Chondrocyte (in vitro differentiated cells): ENCODE measurements around the gene PRKAB2. TPM values are rescaled to one million over a fixed set of nuclear protein-coding genes. Genes with fewer than 3 reads are reported as not detected.
"Not testable (repeated sequence)": the region's sequence is repeated elsewhere in the genome, so short reads cannot be mapped to it uniquely, and the experiment has no call there.

Experiments used
- DNase-seq: peaks from one replicate; pipeline ENCODE4 v3.0.0; 2021; ENCODE audit warnings: mixed read lengths, low spot score
- H3K27ac Mint-ChIP-seq: one replicate; pipeline ENCODE4 v1.8.0; 2021; ENCODE audit warnings: mild to moderate bottlenecking, moderate library complexity, mixed read lengths; ENCODE audit not compliant: unreplicated experiment
- H3K27me3 Mint-ChIP-seq: 2 replicates; pipeline ENCODE4 v1.8.0; 2021; ENCODE audit warnings: low read depth, mixed read lengths
- H3K36me3 Mint-ChIP-seq: 2 replicates; pipeline ENCODE4 v1.8.0; 2021; ENCODE audit warnings: low read depth, mixed read lengths
- H3K4me1 Mint-ChIP-seq: 2 replicates; pipeline ENCODE4 v1.8.0; 2021; ENCODE audit warnings: low read depth, mild to moderate bottlenecking, mixed read lengths
- H3K4me3 Mint-ChIP-seq: one replicate; pipeline ENCODE4 v1.8.0; 2021; ENCODE audit warnings: mild to moderate bottlenecking, moderate library complexity, mixed read lengths; ENCODE audit not compliant: unreplicated experiment
- H3K9me3 Mint-ChIP-seq: 2 replicates; pipeline ENCODE4 v1.8.0; 2021; ENCODE audit warnings: low read depth, mixed read lengths
- CTCF ChIP-seq: fragments of 200-600 bp; sonication (generic); IDR thresholded peaks from 2 replicates; pipeline ENCODE4 v1.5.0; 2021; ENCODE audit warnings: antibody characterized with exemption, mild to moderate bottlenecking, moderate library complexity
- total RNA-seq: library from RNA; stranded (reverse); gene quantifications from 3 replicates; pipeline ENCODE4 v1.2.1, GENCODE V29; 2021

The PRKAB2 gene
- total RNA-seq, 1 donor from 2014 or later, result 29.5 TPM

GRCh38 chr1:147142886-147143285 lies 29.4 kb downstream of the PRKAB2 start:
- peaks cover 9% of the 10 kb centered on the region for H3K9me3 Mint-ChIP-seq
- no peak for DNase-seq
- H3K27me3 Mint-ChIP-seq, result peaks cover 28% of the 10 kb centered on the region
- no peaks in the 10 kb centered on the region for H3K4me1 Mint-ChIP-seq
- TF ChIP-seq CTCF, result no peak
- H3K27ac Mint-ChIP-seq, result no peak overlapping the region
- peaks cover 4% of the 10 kb centered on the region for H3K36me3 Mint-ChIP-seq
- H3K4me3 Mint-ChIP-seq, result no peak overlapping the region

- not testable (repeated sequence) for H3K9me3 Mint-ChIP-seq, H3K4me1 Mint-ChIP-seq, H3K4me3 Mint-ChIP-seq, H3K36me3 Mint-ChIP-seq, DNase-seq, H3K27ac Mint-ChIP-seq
- peaks cover 24% of the 10 kb centered on the region for H3K27me3 Mint-ChIP-seq
Observed at GRCh38 chr1:147130721-147131120, 41.5 kb downstream of the PRKAB2 start.

- Mint-ChIP-seq H3K27me3 (peaks cover 24% of the 10 kb centered on the region), H3K36me3 (no peaks in the 10 kb centered on the region), H3K4me3 (no peak overlapping the region), H3K27ac (no peak overlapping the region), H3K4me1 (no peaks in the 10 kb centered on the region), H3K9me3 (no peaks in the 10 kb centered on the region)
- TF ChIP-seq CTCF, result no peak
- DNase-seq, result no peak
Observed at GRCh38 chr1:147129116-147129873, 43.0 kb downstream of the PRKAB2 start.

GRCh38 chr1:147124266-147124665 lies 48.0 kb downstream of the PRKAB2 start:
- Mint-ChIP-seq H3K4me1 (no peaks in the 10 kb centered on the region), H3K27ac (no peak overlapping the region), H3K4me3 (no peak overlapping the region), H3K9me3 (no peaks in the 10 kb centered on the region), H3K27me3 (peaks cover 15% of the 10 kb centered on the region), H3K36me3 (no peaks in the 10 kb centered on the region)
- TF ChIP-seq CTCF, result no peak
- no peak for DNase-seq

- no peak for TF ChIP-seq CTCF
Observed at GRCh38 chr1:147117109-147117508, 55.2 kb downstream of the PRKAB2 start.

GRCh38 chr1:147115496-147115895 lies 56.8 kb downstream of the PRKAB2 start:
- H3K27me3 Mint-ChIP-seq, result peaks cover 17% of the 10 kb centered on the region
- no peaks in the 10 kb centered on the region for H3K36me3 Mint-ChIP-seq
- H3K4me1 Mint-ChIP-seq, result no peaks in the 10 kb centered on the region
- H3K9me3 Mint-ChIP-seq, result no peaks in the 10 kb centered on the region
- no peak overlapping the region for H3K27ac Mint-ChIP-seq
- H3K4me3 Mint-ChIP-seq, result no peak overlapping the region
- no peak for TF ChIP-seq CTCF
- no peak for DNase-seq

More at GRCh38 chr1:147117109-147117508, 55.2 kb downstream of the PRKAB2 start:
- H3K27ac Mint-ChIP-seq, result no peak overlapping the region
- no peaks in the 10 kb centered on the region for H3K4me1 Mint-ChIP-seq
- DNase-seq, result no peak
- peaks cover 19% of the 10 kb centered on the region for H3K27me3 Mint-ChIP-seq
- no peaks in the 10 kb centered on the region for H3K9me3 Mint-ChIP-seq
- no peak overlapping the region for H3K4me3 Mint-ChIP-seq
- H3K36me3 Mint-ChIP-seq, result no peaks in the 10 kb centered on the region

GRCh38 chr1:147115079-147115478 lies 57.2 kb downstream of the PRKAB2 start:
- not testable (repeated sequence) for DNase-seq, H3K27ac Mint-ChIP-seq, H3K9me3 Mint-ChIP-seq, H3K36me3 Mint-ChIP-seq, H3K4me3 Mint-ChIP-seq, H3K4me1 Mint-ChIP-seq
- H3K27me3 Mint-ChIP-seq, result peaks cover 16% of the 10 kb centered on the region

- not testable (repeated sequence) for H3K9me3 Mint-ChIP-seq, H3K4me1 Mint-ChIP-seq, H3K4me3 Mint-ChIP-seq, H3K27ac Mint-ChIP-seq, DNase-seq, H3K36me3 Mint-ChIP-seq
- H3K27me3 Mint-ChIP-seq, result peaks cover 18% of the 10 kb centered on the region
Observed at GRCh38 chr1:147114353-147114752, 57.9 kb downstream of the PRKAB2 start.
